Embryonic facial prominence (tissue), 1 donor: ENCODE measurements around the gene PEDS1.
"Not testable (repeated sequence)": the region's sequence is repeated elsewhere in the genome, so short reads cannot be mapped to it uniquely, and the experiment has no call there.

ENCODE experiments used
- DNase-seq: peaks from one replicate; pipeline ENCODE4 v3.0.0-alpha.2; 2016; ENCODE audit errors: extremely low spot score

The PEDS1 gene

GRCh38 chr20:50113420-50114224 lies 39.9 kb downstream of the PEDS1 start:
- DNase-seq = no peak

GRCh38 chr20:50112512-50113419 lies 40.8 kb downstream of the PEDS1 start, which contains the start of gene UBE2V1:
Gene UBE2V1, minus strand, starts transcription at chr20:50113150. Its CDS starts 22 bp downstream, at chr20:50113128.
- peak; percentile 79 for DNase-seq

GRCh38 chr20:50111829-50112495 lies 41.6 kb downstream of the PEDS1 start:
- no peak for DNase-seq

DNA sequence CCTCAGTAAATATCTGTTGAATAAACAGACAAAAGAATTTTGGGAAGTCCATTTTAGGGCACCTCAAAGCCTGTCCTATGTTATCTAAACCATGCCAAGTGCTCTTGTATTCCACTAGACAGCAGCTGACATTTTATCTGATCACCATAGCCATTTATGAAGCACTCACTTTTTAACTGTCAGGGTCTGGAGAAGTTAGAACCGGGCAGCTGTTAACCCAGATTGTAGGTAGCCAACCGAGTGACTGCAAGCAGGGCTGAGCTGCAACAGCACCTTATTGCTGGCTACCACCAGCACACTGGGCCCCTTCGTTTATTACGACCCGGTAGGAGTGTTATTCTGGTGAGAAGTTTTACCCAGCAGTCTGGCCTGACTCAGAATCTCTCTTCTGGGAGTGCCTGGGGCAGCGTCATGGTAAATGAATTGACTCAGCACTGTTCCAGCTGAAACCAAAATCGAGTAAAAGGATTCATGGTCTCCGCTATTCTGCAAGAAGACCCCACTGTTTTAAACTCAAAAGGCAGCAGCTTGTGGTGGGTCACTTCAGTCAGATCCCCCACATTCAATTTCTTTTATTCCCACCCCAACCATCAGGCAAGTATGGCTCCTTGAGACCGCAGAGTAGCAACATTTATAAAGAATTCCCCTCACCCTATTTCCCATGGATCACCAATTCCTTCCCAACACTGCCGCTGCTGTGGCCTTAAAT lies 42.2 kb downstream of the PEDS1 start:
- DNase-seq = no peak

- DNase-seq = no peak
Observed at GRCh38 chr20:50110141-50111047, 43.1 kb downstream of the PEDS1 start.

DNA sequence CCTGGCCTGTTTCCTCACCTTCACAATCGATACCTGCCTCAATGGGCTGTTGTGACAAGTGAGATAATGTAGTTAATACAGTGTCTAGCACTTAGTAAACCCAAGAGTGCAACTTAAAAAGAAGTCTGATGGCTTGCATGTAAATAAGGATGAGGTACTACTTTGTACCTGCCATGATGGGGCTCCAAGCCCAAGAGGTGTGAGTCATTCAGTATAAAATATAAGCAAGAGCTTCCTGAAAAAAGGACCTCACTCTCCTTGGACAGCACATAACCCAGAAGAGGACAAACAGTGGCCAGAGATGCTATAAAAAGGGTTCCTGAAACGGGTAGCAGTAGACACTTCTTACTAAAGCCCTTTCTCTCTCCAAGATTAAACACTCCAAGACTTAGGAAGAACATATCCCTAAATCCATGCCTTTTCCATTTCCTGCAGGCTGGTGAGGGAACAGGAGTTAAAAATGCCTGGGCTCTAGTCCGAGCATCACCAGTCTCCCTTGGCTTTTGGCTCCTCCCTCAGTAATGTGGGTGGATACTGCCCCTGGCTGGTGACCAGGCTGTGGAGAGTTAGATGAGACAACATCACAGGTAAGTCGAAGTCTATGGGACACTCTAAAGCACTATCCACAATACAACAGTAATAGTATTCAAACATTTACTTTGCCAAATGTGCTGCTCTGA lies 44.8 kb downstream of the PEDS1 start:
- DNase-seq = no peak

DNA sequence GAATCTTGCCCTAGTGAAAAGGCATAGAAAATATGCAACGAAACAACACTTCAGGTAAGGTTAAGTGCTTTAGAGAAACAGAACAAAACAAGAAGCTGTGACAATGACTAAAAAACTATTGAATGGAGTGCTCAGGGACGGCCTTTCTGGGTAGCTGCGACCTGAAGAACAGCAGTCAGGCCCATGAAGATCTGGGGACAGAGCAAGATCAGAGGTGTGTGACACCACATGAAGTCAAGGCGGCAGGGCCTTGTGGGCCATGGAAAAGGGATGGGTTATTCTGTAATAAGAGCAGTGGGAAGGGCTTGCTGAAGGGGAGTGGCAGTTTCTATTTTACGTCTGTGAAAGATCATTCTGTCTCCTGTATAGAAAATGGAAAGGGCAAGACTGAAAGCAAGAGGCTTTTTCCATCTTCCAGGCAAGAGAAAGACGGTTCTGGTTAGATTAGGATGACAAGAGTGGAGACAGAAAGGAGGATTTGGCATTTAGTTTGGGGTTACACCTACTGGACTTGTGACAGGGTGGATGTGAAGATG lies 45.7 kb downstream of the PEDS1 start:
- DNase-seq = no peak

GRCh38 chr20:50107086-50107660 lies 46.4 kb downstream of the PEDS1 start:
- no peak for DNase-seq

GRCh38 chr20:50106669-50107068 lies 46.9 kb downstream of the PEDS1 start:
- not testable (repeated sequence) for DNase-seq
